GM21786 (cell line): Measurements from ENCODE around the gene CRCP.
"Not testable (repeated sequence)": the region's sequence is repeated elsewhere in the genome, so short reads cannot be mapped to it uniquely, and the experiment has no call there.

ENCODE experiments used
- ATAC-seq: cut with Tn5 transposase; IDR thresholded peaks from one replicate; pipeline ENCODE4 v1.9.1; 2021; ENCODE audit not compliant: unreplicated experiment

Gene CRCP

DNA sequence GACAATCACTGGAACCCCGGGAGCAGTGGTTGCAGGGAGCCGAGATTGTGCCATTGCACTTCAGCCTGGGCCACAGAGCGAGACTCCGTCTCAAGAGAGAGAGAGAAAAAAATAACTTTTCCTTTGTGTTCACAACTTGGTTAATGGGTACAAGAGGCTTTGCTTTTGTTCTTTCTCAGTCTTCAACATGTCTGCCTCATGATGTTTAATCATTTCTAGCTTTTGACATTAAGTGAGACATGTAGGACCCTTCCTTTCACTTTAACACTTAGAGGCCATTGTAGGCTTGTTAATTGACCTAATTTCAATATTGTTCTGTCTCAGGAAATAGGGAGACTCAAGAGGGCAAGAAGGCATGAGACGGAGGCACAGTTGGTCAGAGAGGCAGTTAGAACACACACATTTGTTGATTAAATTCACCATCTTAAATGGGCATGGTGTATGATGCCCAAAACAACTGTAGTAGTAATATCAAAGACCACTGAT, 9.3 kb upstream of the CRCP start:
- no peak for ATAC-seq

DNA sequence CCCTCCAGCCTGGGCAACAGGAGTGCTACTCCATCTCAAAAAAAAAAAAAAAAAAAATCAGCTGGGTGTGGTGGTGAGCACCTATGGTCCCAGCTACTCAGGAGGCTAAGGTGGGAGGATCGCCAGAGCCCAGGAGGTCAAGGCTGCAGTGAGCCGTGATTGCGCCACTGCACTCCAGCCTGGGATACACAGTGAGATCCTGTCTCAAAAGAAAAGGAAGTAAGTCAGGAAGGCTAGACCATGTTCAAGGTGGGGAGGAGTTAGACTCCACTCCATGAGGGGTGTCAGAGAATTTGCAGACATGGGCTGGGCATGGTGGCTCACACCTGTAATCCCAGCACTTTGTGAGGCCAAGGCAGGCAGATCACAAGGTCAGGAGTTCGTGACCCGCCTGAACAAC, 6.2 kb upstream of the CRCP start:
- ATAC-seq = not testable (repeated sequence)

GRCh38 chr7:66110856-66111255, 3.8 kb upstream of the CRCP start:
- ATAC-seq = no peak

- not testable (repeated sequence) for ATAC-seq
These were observed 2.2 kb downstream of the CRCP start for GRCh38 chr7:66116680-66117420.

GRCh38 chr7:66118603-66119002, 4.0 kb downstream of the CRCP start:
- ATAC-seq = no peak

GRCh38 chr7:66119245-66119850, 4.7 kb downstream of the CRCP start:
- ATAC-seq = no peak

DNA sequence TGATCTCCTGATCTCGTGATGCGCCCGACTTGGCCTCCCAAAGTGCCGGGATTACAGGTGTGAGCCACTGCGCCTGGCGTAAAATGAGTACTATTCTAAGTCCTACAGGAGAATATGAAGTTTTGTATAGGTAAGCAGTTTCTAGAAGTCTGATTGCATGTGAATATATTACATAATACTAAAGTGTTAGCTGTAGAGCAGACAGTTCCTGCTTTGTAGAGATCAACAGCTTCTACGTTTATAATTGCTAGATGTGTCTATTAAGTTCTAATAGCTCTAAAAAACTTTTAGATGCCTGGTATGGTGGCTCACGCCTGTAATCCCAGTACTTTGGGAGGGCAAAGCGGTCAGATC, 8.5 kb downstream of the CRCP start:
- no peak for ATAC-seq

DNA sequence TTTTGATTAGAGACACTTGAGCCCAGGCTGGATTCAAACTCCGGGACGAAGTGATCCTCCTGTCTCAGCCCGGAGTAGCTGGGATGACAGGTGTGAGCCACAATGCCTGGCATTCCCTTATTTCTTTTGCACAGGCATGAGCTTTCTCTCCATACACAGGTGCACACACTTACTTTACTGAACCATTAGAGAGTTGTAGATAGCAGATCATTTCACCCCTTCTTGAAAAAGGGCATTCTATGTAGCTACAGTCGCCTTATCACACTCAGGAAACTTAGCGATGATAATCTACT, 9.9 kb downstream of the CRCP start:
- ATAC-seq = not testable (repeated sequence)

DNA sequence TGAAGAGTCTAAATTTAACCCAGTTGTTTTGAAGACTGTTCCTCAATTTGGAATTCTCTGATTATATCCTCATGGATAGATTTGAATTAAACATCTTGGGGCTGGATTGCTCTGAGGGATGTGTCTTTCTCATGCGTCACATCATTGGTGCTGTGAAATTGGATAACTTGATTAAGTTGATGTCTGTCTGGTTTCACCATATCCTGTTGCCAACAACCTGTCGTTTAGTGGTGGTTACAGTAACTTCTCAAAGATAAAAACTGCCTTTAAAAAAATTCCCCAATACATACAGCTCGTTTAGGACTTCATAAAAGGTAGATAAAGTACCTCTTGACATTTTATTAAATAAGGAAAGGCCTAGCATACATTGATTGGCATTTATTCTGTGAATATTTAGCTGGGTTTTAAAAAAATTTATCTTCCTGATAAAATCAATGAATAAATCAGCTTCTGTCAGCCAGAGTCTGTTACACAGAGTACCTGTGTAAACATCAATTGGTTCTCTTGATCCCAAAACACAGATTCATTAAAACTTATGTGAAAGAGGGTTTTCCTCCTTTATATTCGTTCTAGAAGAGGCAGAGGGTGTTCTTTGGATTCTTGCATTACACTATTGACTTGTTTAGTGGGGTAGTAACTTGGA, 10.5 kb downstream of the CRCP start:
- no peak for ATAC-seq

DNA sequence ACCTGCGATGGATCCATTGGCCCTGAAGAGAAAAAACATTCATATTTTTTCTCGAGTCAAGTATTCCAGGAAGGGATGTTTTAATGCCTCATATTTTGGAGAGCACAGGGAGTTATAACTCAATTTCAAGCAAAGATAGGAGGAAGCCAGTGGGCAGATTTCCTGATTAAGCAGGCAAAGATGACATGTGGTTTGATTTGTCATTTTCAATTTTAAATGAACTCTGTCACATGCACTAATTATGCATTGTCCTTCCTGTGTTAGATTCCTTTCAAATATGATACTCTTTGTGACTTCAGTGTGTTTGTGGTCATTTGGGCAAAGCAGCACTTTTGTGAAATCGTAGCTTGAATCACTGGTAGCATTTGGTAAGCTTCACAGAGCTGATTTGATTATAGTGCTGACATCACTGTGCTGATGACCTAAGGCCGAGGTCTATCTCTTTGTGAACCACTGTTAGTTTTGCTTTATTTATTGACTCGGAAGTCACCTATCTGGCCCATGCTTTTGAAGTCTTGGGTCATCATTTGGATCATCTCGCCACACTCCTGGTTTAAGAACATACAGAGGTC, 11.2 kb downstream of the CRCP start:
- ATAC-seq = not testable (repeated sequence)

DNA sequence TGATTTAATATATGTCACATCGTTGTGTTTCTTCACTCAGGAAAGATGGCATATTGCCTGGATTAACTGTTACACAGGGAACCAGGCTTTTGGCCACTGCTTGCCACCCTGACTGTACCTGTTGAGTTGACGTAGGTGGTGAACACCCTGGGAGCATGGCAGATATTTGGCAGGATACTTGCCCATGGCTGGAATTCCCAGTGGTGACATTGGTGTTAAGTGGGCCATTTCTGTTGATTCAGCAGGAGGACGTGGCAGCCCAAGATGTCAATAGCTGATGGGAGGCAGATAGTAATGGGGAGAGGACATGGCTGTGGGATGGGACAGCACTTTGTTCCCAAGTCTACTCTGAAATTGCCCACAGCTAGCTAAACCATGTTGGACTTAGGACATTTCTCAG, 12.5 kb downstream of the CRCP start:
- not testable (repeated sequence) for ATAC-seq

- no peak for ATAC-seq
These were observed 24.5 kb downstream of the CRCP start for GRCh38 chr7:66138994-66139752.

DNA sequence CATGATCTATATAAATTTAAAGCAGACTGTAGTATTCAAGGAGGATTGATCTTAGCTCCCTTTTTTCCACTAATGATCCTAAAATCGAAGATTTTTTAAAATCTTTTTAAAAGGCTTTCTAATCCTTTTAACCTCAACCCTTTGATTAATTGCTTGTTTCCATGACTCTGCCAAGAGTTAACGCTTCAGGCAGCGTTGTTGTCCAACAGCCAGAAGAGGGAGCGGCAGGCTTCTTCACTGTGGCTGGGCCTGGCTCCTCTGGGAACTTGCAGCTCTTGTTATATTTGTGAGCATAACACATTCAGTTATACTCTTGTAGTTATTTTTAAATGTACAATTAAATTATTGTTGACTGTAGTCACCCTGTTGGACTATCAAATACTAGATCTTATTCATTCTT, 26.3 kb downstream of the CRCP start:
- ATAC-seq = no peak

DNA sequence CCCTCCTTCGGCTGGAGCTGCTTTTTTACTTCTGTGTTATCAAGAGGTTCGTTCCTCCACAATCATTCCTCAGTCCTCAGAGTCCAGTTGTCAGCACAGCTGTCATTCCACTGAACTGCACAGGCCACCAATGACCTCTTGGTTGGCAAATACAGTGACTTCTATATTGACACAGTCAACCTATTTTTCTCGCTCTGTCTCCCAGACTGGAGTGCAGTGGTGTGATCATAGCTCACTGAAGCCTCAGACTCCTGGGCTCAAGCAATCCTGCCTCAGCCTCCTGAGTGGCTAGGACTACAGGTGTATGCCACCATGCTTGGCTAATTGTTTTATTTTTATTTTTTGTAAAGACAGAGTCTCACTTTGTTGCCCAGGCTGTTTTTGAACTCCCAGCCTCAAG, 27.7 kb downstream of the CRCP start:
- ATAC-seq = no peak

GRCh38 chr7:66142996-66143395, 28.3 kb downstream of the CRCP start:
- ATAC-seq = no peak

GRCh38 chr7:66143876-66144332, 29.3 kb downstream of the CRCP start:
- ATAC-seq = no peak

- ATAC-seq = no peak
These were observed 30.9 kb downstream of the CRCP start for GRCh38 chr7:66145400-66146104.

- no peak for ATAC-seq
These were observed 32.1 kb downstream of the CRCP start for GRCh38 chr7:66146701-66147100.

GRCh38 chr7:66147657-66148056, 33.0 kb downstream of the CRCP start:
- ATAC-seq = not testable (repeated sequence)

DNA sequence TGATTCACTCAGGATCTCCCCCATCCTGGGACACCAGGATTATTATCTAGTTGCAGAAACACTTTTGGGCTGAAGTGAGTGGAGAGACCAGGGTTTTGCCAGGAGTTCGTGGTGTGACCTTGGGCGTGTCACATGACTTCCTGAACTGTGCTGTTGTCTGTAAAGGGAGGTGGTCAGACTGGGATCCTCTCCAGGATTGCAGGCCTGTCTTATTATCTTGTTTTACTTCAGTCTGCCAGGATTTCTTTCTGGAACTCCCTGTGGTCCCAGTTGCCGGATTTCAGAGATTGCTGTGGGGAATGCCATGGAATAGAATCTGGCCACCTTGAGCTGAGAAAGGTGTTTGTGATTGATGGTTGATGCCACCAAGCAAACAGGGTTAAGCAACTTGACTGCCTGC, 35.8 kb downstream of the CRCP start:
- no peak for ATAC-seq
